GM18519 (cell line): ENCODE data around the gene SLCO4A1.

Source experiments
- ATAC-seq: cut with Tn5 transposase; IDR thresholded peaks from one replicate; pipeline ENCODE4 v1.9.1; 2021; ENCODE audit warnings: mild to moderate bottlenecking, moderate library complexity; ENCODE audit not compliant: unreplicated experiment, low FRiP score

The SLCO4A1 gene

DNA sequence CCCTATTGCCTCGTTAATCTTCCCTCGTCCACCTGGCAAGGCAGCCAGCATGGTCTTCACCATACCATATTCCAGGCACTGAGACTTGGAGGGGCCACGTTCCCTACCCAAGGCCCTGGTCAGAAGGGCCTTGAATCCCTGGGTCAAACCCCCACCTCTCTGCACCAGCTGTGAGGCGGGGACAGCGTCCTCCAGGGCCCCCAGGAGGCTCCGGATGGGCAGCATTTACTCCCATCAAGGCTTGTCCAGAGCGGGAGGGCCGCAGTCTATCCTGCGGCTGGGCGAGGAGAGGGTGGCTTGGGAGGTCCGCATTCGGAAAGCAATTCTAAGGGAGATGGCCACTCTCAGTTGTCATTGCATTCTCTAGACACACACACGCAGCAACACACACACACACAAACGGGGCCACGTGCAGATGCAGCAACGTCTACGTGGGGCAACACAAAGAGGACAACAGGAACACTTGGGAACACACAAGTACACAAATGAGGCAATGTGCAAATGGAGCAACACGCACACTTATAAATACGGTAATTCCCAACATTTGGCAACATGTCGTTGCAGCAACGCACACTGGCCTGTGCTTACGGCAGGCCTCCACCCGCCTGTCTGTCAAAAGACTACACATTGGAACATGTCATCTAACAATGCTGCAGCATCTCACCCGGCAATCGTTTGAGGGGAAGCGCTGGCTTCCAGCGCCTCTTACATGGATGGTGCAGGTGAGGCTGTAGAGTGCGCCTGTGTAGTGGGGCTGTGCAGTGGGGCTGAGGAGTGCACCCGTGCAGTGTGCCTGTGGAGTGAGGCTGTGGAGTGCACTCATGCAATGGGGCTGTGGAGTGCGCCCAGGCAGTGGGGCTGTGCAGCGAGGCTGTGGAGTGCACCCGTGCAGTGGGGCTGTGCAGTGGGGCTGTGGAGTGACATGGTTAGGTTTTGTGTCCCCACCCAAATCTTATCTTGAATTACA, 53.4 kb downstream of the SLCO4A1 start:
- ATAC-seq: no peak

DNA sequence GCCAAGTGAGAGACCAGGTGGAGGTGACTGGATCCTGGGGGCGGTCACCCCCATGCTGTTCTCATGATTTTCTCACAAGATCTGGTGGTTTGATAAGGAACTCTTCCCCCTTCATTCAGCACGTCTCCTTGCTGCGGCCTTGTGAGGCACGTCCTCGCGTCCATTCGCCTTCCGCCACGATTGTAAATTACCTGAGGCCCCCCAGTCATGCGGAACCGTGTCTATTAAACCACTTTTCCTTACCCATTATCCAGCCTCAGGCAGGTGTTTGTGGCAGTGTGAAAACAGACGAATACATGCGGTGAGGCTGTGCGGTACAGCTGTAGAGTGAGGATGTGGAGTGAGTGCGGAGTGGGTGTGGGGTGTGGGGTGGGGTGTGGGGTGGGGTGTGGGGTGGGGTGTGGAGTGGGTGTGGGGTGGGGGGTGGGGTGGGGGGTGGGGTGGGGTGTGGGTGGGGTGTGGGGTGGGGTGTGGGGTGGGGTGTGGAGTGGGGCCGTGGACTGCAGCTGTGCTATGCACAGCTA, 54.2 kb downstream of the SLCO4A1 start:
- ATAC-seq: no peak

DNA sequence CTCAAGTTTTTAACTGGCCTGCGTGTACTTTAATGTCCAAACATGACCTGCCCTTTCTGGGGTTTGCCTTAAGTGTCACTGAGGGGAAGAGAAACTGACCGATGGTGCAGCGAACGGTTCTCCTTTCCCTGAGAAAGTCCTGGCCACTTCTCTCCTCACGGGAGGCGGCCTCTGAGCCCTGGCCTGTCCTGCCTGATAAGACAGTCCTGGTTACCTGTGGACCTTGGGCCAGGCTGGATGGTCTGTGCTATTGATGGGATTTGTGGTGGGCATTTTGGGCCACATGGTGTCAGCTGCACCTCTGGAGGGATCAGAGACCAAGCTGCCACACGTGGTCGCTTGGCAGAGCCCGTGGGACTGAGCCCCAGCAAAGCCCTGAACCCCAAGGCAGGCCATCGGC, 54.7 kb downstream of the SLCO4A1 start:
- ATAC-seq: no peak

DNA sequence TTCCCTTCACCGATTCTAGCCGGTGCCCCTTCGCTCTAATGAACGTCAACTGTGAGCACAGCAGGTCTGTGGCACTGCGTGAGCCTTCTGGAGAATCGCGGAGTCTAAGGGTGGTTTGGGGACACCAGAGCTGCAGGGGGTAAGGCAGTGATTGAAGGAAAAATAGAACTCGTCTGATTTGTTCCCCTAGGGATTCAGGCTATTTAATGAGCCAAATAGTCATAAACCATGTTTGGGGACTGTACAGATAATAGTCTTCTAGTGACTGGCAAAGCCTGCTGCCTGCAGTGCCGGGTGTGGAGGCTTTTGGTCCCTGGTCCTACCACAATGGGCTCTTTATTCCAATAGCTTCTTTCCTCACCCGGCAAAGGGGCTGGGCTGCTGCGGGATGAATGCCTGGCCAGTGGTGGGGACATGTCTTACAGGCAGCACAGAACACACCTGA, 55.2 kb downstream of the SLCO4A1 start:
- no peak for ATAC-seq

DNA sequence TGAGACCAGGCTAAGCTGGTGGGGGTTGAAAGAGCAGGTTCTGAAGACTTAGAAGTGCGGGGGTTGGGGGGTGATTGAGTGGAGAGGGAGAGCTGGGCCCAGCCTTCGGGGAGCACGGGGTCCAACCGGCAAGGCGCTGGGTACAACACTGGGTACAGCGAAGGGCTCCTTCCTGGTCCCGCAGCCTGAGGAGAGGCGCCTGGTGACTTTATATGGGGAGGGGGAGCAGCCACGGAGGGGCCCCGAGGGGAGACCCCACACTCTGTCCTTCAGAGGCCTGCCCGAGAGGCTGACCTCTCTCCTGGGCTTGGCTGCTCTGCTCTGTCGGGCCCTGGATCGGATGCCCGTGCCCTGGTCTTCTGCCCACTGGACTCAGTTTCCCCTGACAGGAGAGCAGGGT, 55.9 kb downstream of the SLCO4A1 start:
- no peak for ATAC-seq

DNA sequence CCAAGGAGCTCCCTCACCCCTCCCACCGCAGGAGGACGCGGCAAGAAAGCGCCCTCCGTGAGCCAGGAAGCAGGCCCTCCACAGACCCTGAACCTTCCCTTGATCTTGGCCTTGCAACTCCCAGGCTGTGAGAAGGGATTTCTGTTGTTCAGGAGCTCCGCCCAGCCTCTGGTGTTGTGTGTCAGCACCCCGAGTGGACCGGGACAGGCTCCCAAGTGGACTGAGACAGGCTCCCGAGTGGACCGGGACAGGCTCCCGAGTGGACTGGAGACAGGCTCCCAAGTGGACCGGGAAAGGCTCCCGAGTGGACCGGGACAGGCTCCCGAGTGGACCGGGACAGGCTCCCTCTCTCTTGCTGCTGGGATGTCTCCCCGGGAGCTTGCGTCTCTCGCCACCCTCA, 57.0 kb downstream of the SLCO4A1 start:
- no peak for ATAC-seq

DNA sequence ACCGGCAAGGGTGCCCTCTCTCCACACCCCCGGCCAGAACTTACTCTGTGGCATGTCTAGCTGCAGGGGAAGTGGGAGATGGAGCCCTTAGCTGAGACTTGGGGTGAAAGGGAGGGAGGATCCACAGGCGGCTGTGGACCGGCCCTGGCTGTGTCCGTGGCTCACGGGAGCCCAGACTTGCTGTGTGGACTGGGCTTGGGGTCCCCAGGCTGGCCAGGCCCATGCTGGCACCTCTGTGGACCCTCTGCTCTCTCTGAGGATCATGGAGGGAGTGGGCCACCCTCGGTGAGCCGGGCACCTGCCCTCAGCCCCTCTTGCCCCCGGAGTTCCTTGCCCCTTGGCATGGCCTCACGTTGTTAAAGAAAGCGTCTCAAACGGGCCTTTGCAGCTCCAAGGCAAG, 57.4 kb downstream of the SLCO4A1 start:
- no peak for ATAC-seq

DNA sequence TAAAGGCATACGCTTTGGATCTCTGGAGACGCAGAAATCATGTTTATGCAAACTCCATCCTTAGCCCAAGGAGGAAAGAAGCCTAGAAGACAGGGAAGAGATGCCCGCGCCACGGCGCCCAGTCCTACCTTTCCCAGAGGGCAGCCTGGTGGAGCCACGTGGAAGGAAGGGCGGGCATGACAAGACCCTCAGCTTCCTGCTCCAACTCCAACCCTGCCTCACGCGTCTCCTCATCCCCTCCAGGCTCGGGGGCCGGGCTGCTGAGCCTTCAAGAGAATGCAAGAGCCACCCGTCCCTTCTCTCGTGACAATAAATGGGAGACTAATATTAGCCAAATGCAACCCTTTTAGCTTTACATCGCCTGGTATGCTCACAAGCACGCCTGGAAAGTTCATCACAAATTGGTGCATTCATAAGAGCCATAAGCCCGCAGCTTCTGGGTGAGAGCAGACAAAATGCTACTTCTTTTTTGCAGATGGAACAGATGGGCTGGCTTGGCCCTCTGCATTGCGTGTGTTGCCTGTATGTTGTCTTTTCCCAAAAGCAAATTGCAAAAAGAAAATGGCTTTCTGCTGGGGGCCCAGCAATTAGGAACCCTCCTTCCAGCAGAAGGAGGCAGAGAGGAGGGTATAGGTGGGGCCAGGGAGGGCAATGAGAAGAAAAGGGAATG, 58.1 kb downstream of the SLCO4A1 start:
- ATAC-seq: no peak

DNA sequence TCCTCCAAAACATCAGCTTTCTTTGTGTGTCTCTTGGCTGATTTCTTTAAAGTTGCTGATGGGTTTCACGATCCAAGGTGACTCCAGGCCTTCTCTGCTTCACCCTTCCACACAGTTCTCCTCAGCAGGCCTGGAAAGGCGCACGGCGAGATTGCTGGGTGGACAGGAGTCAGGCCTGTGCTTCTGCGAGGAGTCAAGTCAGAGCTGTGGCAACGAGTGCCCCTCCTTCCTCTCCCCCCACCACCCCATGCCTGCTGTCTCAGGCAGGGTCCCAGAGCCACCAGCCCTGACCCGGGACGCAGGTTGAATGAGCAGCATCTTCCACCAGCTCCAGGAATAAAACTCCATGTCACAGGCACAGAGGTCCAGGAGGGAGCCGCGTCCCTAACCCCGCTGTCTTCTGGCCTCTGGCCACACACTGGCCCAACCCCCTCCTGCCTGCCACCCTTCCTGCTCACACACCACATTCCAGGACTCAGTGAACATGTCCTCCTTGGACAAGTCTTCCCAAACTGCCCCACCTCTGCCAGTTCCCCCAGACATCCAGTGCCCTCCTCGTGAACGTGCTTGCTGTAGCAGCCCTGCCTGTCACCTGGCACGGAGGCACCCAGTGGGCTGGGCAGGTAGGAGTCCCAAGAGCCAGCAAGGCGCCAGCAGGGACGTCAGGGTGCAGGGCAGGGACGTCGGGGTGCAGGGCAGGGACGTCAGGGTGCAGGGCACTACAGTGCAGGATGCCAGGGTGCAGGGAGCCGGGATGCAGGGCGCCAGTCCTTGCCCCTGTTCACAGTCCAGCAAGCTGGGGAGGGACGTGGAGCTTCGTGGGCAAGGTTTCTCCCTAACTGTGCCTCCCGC, 59.1 kb downstream of the SLCO4A1 start:
- ATAC-seq: no peak

DNA sequence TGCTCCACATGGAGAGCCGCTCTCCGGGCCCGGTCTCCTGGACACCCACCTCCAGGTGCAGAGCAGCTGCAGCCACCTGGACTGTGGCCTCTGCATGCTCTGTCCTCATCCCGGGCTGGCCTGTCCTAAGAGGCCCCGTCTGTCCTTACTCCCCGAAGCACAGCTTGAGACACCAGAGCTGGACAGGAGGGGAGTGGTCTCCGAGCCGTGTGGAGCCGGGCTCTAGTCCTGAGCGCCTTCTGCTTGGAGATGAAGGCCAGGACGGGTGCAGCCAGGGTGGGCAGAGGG, 59.7 kb downstream of the SLCO4A1 start:
- ATAC-seq: no peak

DNA sequence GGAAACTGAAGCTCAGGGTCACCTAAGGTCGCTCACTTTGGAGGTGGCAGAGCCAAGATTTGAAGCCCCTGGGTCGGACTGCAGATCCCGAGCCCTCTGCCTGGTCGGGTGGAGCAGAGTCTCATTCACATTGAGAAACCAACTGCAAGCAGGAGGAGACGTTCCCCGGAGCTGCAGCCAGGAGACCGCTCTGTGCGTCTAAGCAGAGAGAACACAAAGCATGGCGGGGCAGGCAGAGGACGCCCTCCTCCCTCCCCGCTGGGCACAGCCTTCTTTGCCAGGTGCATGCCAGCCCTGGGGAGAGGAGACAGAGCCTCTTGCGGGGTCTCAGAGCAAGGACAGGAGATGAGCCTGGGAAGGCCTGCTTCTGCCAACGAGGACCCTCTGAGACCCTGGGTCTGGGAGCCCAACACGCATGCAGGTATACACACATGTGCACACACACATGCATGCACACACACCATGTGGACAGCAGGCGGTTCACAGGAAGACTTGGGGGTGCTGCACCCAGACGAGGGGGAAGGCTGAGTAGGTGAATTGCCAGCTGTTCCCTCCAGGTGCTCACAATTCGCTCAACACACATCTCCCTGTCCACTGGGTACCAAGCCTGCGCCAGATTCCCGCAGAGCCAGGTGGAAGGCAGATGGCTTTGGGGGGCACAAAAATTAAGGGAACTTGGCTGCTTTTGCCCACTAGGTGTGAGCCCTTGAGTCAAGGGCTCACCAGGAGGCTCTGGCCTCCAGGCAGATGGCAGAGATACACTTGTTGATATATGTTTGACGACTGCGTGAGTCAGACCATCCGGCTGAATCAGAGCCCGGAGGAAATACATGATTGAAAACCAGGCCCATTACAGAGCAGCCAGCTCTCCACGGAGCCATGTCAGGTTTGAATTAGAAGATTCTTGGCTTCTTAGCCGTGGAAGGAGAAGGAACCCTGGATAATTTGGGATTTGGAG, 60.9 kb downstream of the SLCO4A1 start:
- no peak for ATAC-seq

DNA sequence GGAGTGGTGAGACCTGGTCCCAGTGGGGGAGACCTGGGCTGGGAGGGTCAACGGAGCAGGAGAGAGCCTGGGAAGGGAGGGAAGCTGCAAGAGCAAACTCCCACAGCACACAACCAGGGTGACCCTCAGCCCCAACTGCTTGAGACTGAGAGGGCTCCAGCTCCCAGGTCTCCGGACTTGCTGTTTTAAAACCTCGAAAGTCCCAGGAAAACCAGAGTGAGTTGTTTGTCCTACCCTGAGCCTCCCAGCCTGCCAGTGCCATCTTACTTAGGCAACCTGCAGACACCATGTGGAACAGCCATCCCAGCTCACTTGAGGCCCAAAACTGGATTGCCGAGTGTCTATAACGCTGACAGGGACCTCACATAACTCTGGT, 61.5 kb downstream of the SLCO4A1 start:
- no peak for ATAC-seq

DNA sequence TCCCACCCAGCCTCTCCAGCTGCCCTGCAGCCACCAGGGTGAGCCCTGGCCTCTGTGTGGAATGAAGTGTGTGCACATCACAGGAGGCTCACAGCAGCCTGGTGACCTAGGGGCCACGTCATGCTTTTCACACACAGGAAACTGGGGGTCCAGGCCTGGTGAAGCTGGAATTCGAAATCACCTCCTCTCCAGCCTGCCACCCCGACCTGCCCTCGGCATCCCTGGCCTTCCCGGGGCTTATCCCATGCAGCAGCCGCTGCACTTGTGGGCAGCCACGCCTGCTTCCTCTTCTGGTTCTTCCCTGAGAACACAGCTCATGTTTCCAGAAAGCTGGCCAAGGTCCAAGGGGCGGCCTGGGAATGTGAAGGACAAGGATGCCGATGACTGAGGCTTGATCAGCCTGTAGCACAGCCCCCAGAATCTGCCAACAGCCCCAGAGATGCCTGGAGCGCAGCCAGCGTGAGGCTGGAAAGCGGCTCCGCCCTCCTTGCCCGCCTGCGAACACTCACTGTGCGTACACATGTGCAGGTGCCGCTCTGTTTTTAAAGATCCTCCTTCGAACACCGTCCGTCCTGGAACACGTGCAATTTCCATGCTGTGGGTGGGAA, 62.1 kb downstream of the SLCO4A1 start:
- ATAC-seq: no peak

DNA sequence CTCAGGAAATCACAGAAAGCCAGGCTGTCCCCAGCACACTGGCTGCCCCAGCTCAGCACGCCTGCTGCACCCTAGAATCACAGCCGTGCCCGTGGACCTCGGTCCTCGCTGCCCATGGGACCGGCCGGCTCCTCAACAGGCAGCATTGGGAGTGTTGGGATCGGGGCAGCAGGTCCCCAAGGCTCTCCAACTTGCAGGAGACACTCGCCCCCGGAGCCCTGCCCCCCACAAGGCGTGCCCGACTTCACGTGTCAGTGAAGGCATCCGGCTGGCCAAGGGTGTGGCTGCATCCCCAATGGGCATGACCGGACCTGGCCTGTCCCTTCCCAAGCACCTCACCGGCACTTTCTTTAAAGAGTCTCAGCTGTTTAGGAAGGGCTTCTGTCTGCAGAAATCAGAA, 63.3 kb downstream of the SLCO4A1 start:
- ATAC-seq: no peak

DNA sequence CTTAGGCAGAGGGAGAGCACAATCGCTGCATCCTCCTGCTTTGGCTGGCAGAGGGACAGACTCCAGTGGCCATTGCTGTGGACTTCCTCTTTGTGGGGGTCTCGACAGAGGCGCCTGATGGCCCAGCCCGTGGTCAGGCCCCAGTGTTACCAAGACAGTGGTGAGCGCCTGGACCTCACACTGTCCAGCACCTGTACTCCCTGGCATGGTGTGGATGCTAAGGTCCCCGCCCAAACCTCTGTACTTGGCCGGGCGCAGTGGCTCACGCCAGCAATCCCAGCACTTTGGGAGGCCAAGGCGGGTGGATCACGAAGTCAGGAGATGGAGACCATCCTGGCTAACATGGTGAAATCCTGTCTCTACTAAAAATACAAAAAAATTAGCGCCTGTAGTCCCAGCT, 64.0 kb downstream of the SLCO4A1 start:
- ATAC-seq: no peak

DNA sequence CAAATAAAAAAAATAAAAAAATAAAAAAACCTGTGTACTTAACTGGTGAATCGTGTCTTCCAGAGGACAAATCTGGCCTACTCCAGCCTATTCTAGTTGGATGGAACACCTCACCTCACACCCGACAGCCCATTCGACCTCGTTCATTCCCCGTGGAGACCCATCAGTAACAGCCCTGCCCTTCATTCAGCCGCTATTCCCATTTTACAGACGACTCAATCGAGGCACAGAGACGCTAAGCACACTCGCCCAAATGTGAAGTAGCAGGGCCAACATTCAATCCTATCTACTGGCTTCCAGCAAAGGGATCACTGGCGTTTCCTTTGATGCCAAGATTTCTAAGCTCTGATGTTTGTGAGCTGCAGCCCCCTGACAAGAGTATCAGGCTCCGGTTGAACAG, 64.6 kb downstream of the SLCO4A1 start:
- ATAC-seq: no peak

DNA sequence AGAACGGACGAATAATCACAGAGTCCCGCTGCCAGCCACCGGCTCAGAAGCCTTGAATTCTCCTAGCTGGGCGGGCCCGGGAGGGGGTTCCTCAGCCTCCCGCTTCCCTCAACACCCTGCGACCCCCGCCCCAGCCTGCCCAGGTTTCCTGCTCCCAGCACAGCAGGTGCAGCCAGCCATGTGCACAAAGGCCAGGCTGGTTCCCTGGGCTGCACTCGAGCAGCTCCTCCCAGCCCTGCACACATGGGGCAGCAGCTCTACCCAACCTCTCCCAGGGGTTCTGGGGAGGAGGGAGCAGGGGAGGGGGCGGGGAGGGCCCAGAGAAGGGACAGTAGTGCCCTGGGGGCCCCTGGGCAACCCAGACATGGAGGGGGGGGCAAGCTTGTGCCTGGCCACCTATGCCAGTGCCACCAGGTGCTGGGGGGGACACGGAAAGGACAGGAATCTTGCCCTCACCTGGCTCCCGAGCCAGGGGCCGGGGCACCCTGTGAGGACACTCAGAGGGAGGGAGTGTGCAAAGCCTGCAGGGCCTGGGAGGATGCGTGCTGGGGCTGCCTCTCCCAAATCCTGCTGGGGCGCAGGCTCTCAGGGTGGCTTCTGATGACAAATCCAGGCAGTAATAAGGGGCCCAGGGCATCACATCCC, 65.1 kb downstream of the SLCO4A1 start:
- ATAC-seq: no peak

DNA sequence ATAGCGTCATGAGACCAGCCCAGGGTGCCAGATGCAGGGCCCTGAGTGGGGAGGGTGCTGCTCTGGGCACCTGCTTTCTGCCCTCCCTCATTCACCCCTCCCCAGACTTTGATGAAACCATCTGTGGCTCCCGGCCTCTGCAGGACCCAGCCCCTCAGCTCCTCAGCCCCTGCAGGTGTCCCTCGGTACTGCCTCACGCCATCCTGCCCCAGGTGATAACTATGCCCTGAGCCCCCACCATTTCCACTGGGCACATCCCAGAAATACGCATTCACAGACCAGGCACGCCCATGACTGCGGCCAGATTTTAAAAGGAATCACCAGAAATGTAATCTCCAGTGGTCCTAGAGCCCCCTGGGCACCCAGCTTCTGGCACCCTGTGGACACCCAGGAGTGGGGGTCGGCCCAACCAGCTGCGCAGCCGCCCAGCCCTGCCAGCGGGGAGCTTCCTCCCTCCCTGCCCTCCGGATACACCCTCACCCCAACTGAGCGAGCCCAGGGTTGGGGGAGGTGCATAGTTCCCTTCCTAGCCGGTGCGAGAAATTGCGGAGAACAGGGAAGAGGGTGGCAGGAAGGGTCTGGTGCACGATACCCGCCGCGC, 65.7 kb downstream of the SLCO4A1 start:
- no peak for ATAC-seq
